HCT116 (cell line): Measurements from ENCODE around the gene TM7SF2.

Source experiments
- CTCF ChIP-seq, 3 experiments: fragments of 200-600 bp in 1 of 3; sonication (generic) in 1 of 3; IDR thresholded peaks in 2 of 3; conservative IDR thresholded peaks in 1 of 3; 2 replicates each; pipeline ENCODE4 v1.5.1; 2012 to 2017; ENCODE audit warnings: low read depth in 2 of 3, low read length in 2 of 3, antibody characterized with exemption in 1 of 3, borderline replicate concordance in 1 of 3, control low read depth in 1 of 3, mild to moderate bottlenecking in 1 of 3, mixed read lengths in 1 of 3, mixed run types in 1 of 3, moderate library complexity in 1 of 3; ENCODE audit not compliant: insufficient read depth in 1 of 3
- EGR1 ChIP-seq: IDR thresholded peaks from 2 replicates; pipeline ENCODE4 v1.6.1; 2012; ENCODE audit warnings: low read depth
- EZH2 ChIP-seq: fragments of 200-600 bp; sonication (generic); IDR thresholded peaks from 2 replicates; pipeline ENCODE4 v1.6.1; 2017; ENCODE audit warnings: antibody characterized with exemption, mixed run types
- POLR2A ChIP-seq: IDR thresholded peaks from 2 replicates; pipeline ENCODE4 v1.7.0; 2011; ENCODE audit warnings: borderline replicate concordance; ENCODE audit not compliant: insufficient read depth, insufficient read length; ENCODE audit errors: extremely low read depth
- REST ChIP-seq: IDR thresholded peaks from 2 replicates; pipeline ENCODE4 v1.6.1; 2012; ENCODE audit warnings: low read depth
- SP1 ChIP-seq: IDR thresholded peaks from 2 replicates; pipeline ENCODE4 v1.6.1; 2012; ENCODE audit warnings: low read depth
- ZBTB33 ChIP-seq: IDR thresholded peaks from 2 replicates; pipeline ENCODE4 v1.6.1; 2011; ENCODE audit warnings: mild to moderate bottlenecking, low read length, moderate library complexity; ENCODE audit not compliant: insufficient replicate concordance; ENCODE audit errors: extremely low read depth
- ZNF274 ChIP-seq: fragments of 200-500 bp; sonication (Bioruptor generic); IDR thresholded peaks from 2 replicates; pipeline ENCODE4 v1.6.1; 2014; ENCODE audit warnings: mild to moderate bottlenecking, low read depth, low read length, inconsistent platforms

- TF ChIP-seq CTCF (IDR thresholded peaks at IDR 0.05 in 2 of 3, conservative IDR thresholded peaks at IDR 0.05 in 1 of 3; ENCODE audit: borderline replicate concordance in 1 of 3, insufficient read depth in 1 of 3, low read depth in 2 of 3, low read length in 2 of 3) (peak in 2 of 3 experiments; percentile 94 to 97; a peak in 4 of 6 replicates), SP1 (no peak), ZNF274 (no peak), POLR2A (no peak), ZBTB33 (no peak), EGR1 (no peak), REST (no peak), EZH2 (no peak)
Observed at GRCh38 chr11:65110354-65110861, 1.3 kb upstream of the TM7SF2 start.
